ENCODE measurements around the gene CPN1. TPM values are rescaled to one million over a fixed set of nuclear protein-coding genes. Genes with fewer than 3 reads are reported as not detected.

CPN1 gene
- total and polyA plus RNA-seq, 9 of the 15 experiments (the other 6 are each of a cell fraction or from before 2014, with no cell fraction given), result 0.15 to 0.17 TPM; not detected in 7

Other genes with a start within 250 kb of the CPN1 start
- 1.8 and 1.9 TPM in 2 replicates for gene DNMBP, start 71.9 kb downstream of the CPN1 start, total RNA-seq (2014; rRNA removed)
- gene DNMBP, start 71.9 kb downstream of the CPN1 start, total RNA-seq (2014; rRNA removed; fragmentation: Illumina TruSeq; extraction: Trizol), result 2.1 and 2.2 TPM in 2 replicates
- 2.8 and 3.2 TPM in 2 replicates for gene DNMBP, start 71.9 kb downstream of the CPN1 start, total RNA-seq (2015; rRNA removed; fragmentation: Illumina TruSeq; extraction: Trizol)
- 3.2 and 3.5 TPM in 2 replicates for gene DNMBP, start 71.9 kb downstream of the CPN1 start, total RNA-seq (2021)
- 2.1 and 3.2 TPM in 2 replicates for gene DNMBP, start 71.9 kb downstream of the CPN1 start, polyA plus RNA-seq (2011; rRNA removed)
- gene DNMBP, start 71.9 kb downstream of the CPN1 start, polyA plus RNA-seq (2014; fragmentation: Illumina TruSeq; extraction: Trizol), result 3.1 and 3.7 TPM in 2 replicates
- gene DNMBP, start 71.9 kb downstream of the CPN1 start, polyA plus RNA-seq (2014; fragmentation: Nextera tagmentation; extraction: Ambion mirVana), result 1 to 10 TPM in 1 of 2 experiments, under 1 TPM in 1; 0.83 to 1.1 TPM
- gene DNMBP, start 71.9 kb downstream of the CPN1 start, polyA plus RNA-seq (2014; rRNA removed), result 1.8 and 2.3 TPM in 2 replicates
- gene ERLIN1, start 104.2 kb upstream of the CPN1 start, total RNA-seq (2014; rRNA removed), result 11.9 and 15.4 TPM in 2 replicates
- 15.4 and 15.9 TPM in 2 replicates for gene ERLIN1, start 104.2 kb upstream of the CPN1 start, total RNA-seq (2014; rRNA removed; fragmentation: Illumina TruSeq; extraction: Trizol)
- gene ERLIN1, start 104.2 kb upstream of the CPN1 start, total RNA-seq (2015; rRNA removed; fragmentation: Illumina TruSeq; extraction: Trizol), result 16.9 and 17.8 TPM in 2 replicates
- 14.6 and 14.7 TPM in 2 replicates for gene ERLIN1, start 104.2 kb upstream of the CPN1 start, total RNA-seq (2021)
- gene ERLIN1, start 104.2 kb upstream of the CPN1 start, polyA plus RNA-seq (2011; rRNA removed), result 20.1 and 23.0 TPM in 2 replicates
- 20.3 and 26.8 TPM in 2 replicates for gene ERLIN1, start 104.2 kb upstream of the CPN1 start, polyA plus RNA-seq (2014; fragmentation: Illumina TruSeq; extraction: Trizol)
- gene ERLIN1, start 104.2 kb upstream of the CPN1 start, polyA plus RNA-seq (2014; fragmentation: Nextera tagmentation; extraction: Ambion mirVana), result 10 to 100 TPM in 1 of 2 experiments, 1 to 10 TPM in 1; 9.8 to 15.5 TPM
- gene ERLIN1, start 104.2 kb upstream of the CPN1 start, polyA plus RNA-seq (2014; rRNA removed), result 16.1 and 19.1 TPM in 2 replicates
- 17.0 and 18.3 TPM in 2 replicates for gene CHUK, start 147.7 kb upstream of the CPN1 start, total RNA-seq (2014; rRNA removed)
- 33.1 and 36.5 TPM in 2 replicates for gene CHUK, start 147.7 kb upstream of the CPN1 start, total RNA-seq (2014; rRNA removed; fragmentation: Illumina TruSeq; extraction: Trizol)
- gene CHUK, start 147.7 kb upstream of the CPN1 start, total RNA-seq (2015; rRNA removed; fragmentation: Illumina TruSeq; extraction: Trizol), result 25.4 and 32.4 TPM in 2 replicates
- gene CHUK, start 147.7 kb upstream of the CPN1 start, total RNA-seq (2021), result 20.2 and 20.9 TPM in 2 replicates
- gene CHUK, start 147.7 kb upstream of the CPN1 start, polyA plus RNA-seq (2011; rRNA removed), result 15.6 and 25.9 TPM in 2 replicates
- gene CHUK, start 147.7 kb upstream of the CPN1 start, polyA plus RNA-seq (2014; fragmentation: Illumina TruSeq; extraction: Trizol), result 29.0 and 30.9 TPM in 2 replicates
- 10 to 100 TPM in 1 of 2 experiments, 1 to 10 TPM in 1; 8.1 to 10.0 TPM for gene CHUK, start 147.7 kb upstream of the CPN1 start, polyA plus RNA-seq (2014; fragmentation: Nextera tagmentation; extraction: Ambion mirVana)
- 17.3 and 18.2 TPM in 2 replicates for gene CHUK, start 147.7 kb upstream of the CPN1 start, polyA plus RNA-seq (2014; rRNA removed)
- gene CWF19L1, start 185.8 kb upstream of the CPN1 start, total RNA-seq (2014; rRNA removed), result 24.8 and 25.3 TPM in 2 replicates
- 36.2 and 38.8 TPM in 2 replicates for gene CWF19L1, start 185.8 kb upstream of the CPN1 start, total RNA-seq (2014; rRNA removed; fragmentation: Illumina TruSeq; extraction: Trizol)
- 32.3 and 32.6 TPM in 2 replicates for gene CWF19L1, start 185.8 kb upstream of the CPN1 start, total RNA-seq (2015; rRNA removed; fragmentation: Illumina TruSeq; extraction: Trizol)
- 30.9 and 33.6 TPM in 2 replicates for gene CWF19L1, start 185.8 kb upstream of the CPN1 start, total RNA-seq (2021)
- gene CWF19L1, start 185.8 kb upstream of the CPN1 start, polyA plus RNA-seq (2011; rRNA removed), result 23.1 and 27.2 TPM in 2 replicates
- 23.5 and 28.0 TPM in 2 replicates for gene CWF19L1, start 185.8 kb upstream of the CPN1 start, polyA plus RNA-seq (2014; fragmentation: Illumina TruSeq; extraction: Trizol)
- gene CWF19L1, start 185.8 kb upstream of the CPN1 start, polyA plus RNA-seq (2014; fragmentation: Nextera tagmentation; extraction: Ambion mirVana), result 10 to 100 TPM; 41.9 to 49.9 TPM
- gene CWF19L1, start 185.8 kb upstream of the CPN1 start, polyA plus RNA-seq (2014; rRNA removed), result 19.5 and 20.0 TPM in 2 replicates
- 34.7 and 40.1 TPM in 2 replicates for gene BLOC1S2, start 204.8 kb upstream of the CPN1 start, total RNA-seq (2014; rRNA removed)
- gene BLOC1S2, start 204.8 kb upstream of the CPN1 start, total RNA-seq (2014; rRNA removed; fragmentation: Illumina TruSeq; extraction: Trizol), result 38.0 and 43.0 TPM in 2 replicates
- 34.1 and 34.9 TPM in 2 replicates for gene BLOC1S2, start 204.8 kb upstream of the CPN1 start, total RNA-seq (2015; rRNA removed; fragmentation: Illumina TruSeq; extraction: Trizol)
- 28.7 and 29.5 TPM in 2 replicates for gene BLOC1S2, start 204.8 kb upstream of the CPN1 start, total RNA-seq (2021)
- gene BLOC1S2, start 204.8 kb upstream of the CPN1 start, polyA plus RNA-seq (2011; rRNA removed), result 21.8 and 34.8 TPM in 2 replicates
- gene BLOC1S2, start 204.8 kb upstream of the CPN1 start, polyA plus RNA-seq (2014; fragmentation: Illumina TruSeq; extraction: Trizol), result 30.2 and 31.6 TPM in 2 replicates
- gene BLOC1S2, start 204.8 kb upstream of the CPN1 start, polyA plus RNA-seq (2014; fragmentation: Nextera tagmentation; extraction: Ambion mirVana), result 10 to 100 TPM; 41.9 to 45.8 TPM
- 40.0 and 41.7 TPM in 2 replicates for gene BLOC1S2, start 204.8 kb upstream of the CPN1 start, polyA plus RNA-seq (2014; rRNA removed)
- not detected in 2 replicates for gene PKD2L1, start 248.4 kb upstream of the CPN1 start, total RNA-seq (2014; rRNA removed)
- not detected in 2 replicates for gene PKD2L1, start 248.4 kb upstream of the CPN1 start, total RNA-seq (2014; rRNA removed; fragmentation: Illumina TruSeq; extraction: Trizol)
- gene PKD2L1, start 248.4 kb upstream of the CPN1 start, total RNA-seq (2015; rRNA removed; fragmentation: Illumina TruSeq; extraction: Trizol), result not detected in 2 replicates
- not detected in 2 replicates for gene PKD2L1, start 248.4 kb upstream of the CPN1 start, total RNA-seq (2021)
- gene PKD2L1, start 248.4 kb upstream of the CPN1 start, polyA plus RNA-seq (2011; rRNA removed), result not detected in 2 replicates
- not detected in 2 replicates for gene PKD2L1, start 248.4 kb upstream of the CPN1 start, polyA plus RNA-seq (2014; fragmentation: Illumina TruSeq; extraction: Trizol)
- not detected for gene PKD2L1, start 248.4 kb upstream of the CPN1 start, polyA plus RNA-seq (2014; fragmentation: Nextera tagmentation; extraction: Ambion mirVana)
- not detected in 2 replicates for gene PKD2L1, start 248.4 kb upstream of the CPN1 start, polyA plus RNA-seq (2014; rRNA removed)

Data from K562 (cell line).